Measurements from ENCODE around the gene P2RY8.
"Not testable (repeated sequence)": the region's sequence is repeated elsewhere in the genome, so short reads cannot be mapped to it uniquely, and the experiment has no call there.

The P2RY8 gene

GRCh38 chrX:1527457-1527856 lies 9.5 kb downstream of the P2RY8 start:
- Histone ChIP-seq H3K27ac (no peak overlapping the region), H4K20me1 (peaks cover 16 to 95% (median 89%) of the 10 kb centered on the region in 11 experiments; a peak in 20 of 22 replicates), H3K9me3 (replicated peaks in 1 of 11) (peaks cover 0 to 18% (median 4%) of the 10 kb centered on the region in 11 experiments; a peak in 10 of 22 replicates), H3K36me3 (peaks cover 0 to 89% (median 80%) of the 10 kb centered on the region in 11 experiments; a peak in 19 of 22 replicates), H3K4me3 (no peak overlapping the region), H3K27me3 (no peaks in the 10 kb centered on the region), H3K4me1 (peaks cover 4 to 41% (median 31%) of the 10 kb centered on the region in 10 experiments), H3K9ac (no peak overlapping the region), H3K4me2 (no peak overlapping the region)
- no peak for TF ChIP-seq Cebpa-rat (IDR thresholded peaks at IDR 0.05)

GRCh38 chrX:1526565-1526964 lies 10.4 kb downstream of the P2RY8 start:
- no peak overlapping the region for H3K27ac ChIP-seq
- peaks cover 11 to 44% (median 34%) of the 10 kb centered on the region in 10 experiments for H3K4me1 ChIP-seq
- no peak for TF ChIP-seq Cebpa-rat (IDR thresholded peaks at IDR 0.05)
- no peak overlapping the region for H3K9ac ChIP-seq
- no peak overlapping the region for H3K4me2 ChIP-seq
- no peaks in the 10 kb centered on the region for H3K27me3 ChIP-seq
- H3K36me3 ChIP-seq, result peaks cover 0 to 80% (median 74%) of the 10 kb centered on the region in 11 experiments; a peak in 19 of 22 replicates
- H3K4me3 ChIP-seq, result no peak overlapping the region
- H3K9me3 ChIP-seq (replicated peaks in 1 of 11), result peaks cover 0 to 18% (median 4%) of the 10 kb centered on the region in 11 experiments; a peak in 10 of 22 replicates
- H4K20me1 ChIP-seq, result peaks cover 15 to 94% (median 89%) of the 10 kb centered on the region in 11 experiments; a peak in 20 of 22 replicates

- Histone ChIP-seq H4K20me1 (peaks cover 10 to 94% (median 89%) of the 10 kb centered on the region in 11 experiments; a peak in 20 of 22 replicates), H3K9me3 (replicated peaks in 1 of 11) (peaks cover 0 to 18% (median 4%) of the 10 kb centered on the region in 11 experiments; a peak in 10 of 22 replicates), H3K36me3 (peaks cover 0 to 80% (median 69%) of the 10 kb centered on the region in 11 experiments; a peak in 19 of 22 replicates), H3K4me2 (peak overlapping the region in 1 of 11 experiments; percentile 0; a peak in 1 of 22 replicates), H3K9ac (no peak overlapping the region), H3K27me3 (no peaks in the 10 kb centered on the region), H3K4me1 (peaks cover 19 to 45% (median 36%) of the 10 kb centered on the region in 10 experiments), H3K4me3 (no peak overlapping the region), H3K27ac (no peak overlapping the region)
- TF ChIP-seq Cebpa-rat (IDR thresholded peaks at IDR 0.05), result no peak
These were observed 11.2 kb downstream of the P2RY8 start for GRCh38 chrX:1525583-1526355.

- H3K27me3 ChIP-seq, result no peaks in the 10 kb centered on the region
- peaks cover 21 to 53% (median 44%) of the 10 kb centered on the region in 10 experiments for H3K4me1 ChIP-seq
- peaks cover 0 to 18% (median 4%) of the 10 kb centered on the region in 11 experiments; a peak in 10 of 22 replicates for H3K9me3 ChIP-seq (replicated peaks in 1 of 11)
- peaks cover 0 to 87% (median 75%) of the 10 kb centered on the region in 11 experiments; a peak in 19 of 22 replicates for H3K36me3 ChIP-seq
- H3K27ac ChIP-seq, result no peak overlapping the region
- no peak overlapping the region for H3K9ac ChIP-seq
- H3K4me3 ChIP-seq, result no peak overlapping the region
- no peak for TF ChIP-seq Cebpa-rat (IDR thresholded peaks at IDR 0.05)
- peaks cover 10 to 99% (median 96%) of the 10 kb centered on the region in 11 experiments; a peak in 20 of 22 replicates for H4K20me1 ChIP-seq
- H3K4me2 ChIP-seq, result peak overlapping the region in 3 of 11 experiments; percentile 0 to 8 (median 5); a peak in 2 of 22 replicates
These were observed 12.0 kb downstream of the P2RY8 start for GRCh38 chrX:1524874-1525582.

GRCh38 chrX:1522905-1523304 lies 14.1 kb downstream of the P2RY8 start:
- H3K36me3 ChIP-seq, result peaks cover 0 to 85% (median 76%) of the 10 kb centered on the region in 11 experiments; a peak in 19 of 22 replicates
- H3K4me2 ChIP-seq, result peak overlapping the region; percentile 67 to 96 (median 89)
- H3K4me1 ChIP-seq, result peaks cover 34 to 63% (median 56%) of the 10 kb centered on the region in 10 experiments
- not testable (repeated sequence) for H3K9me3 ChIP-seq (replicated peaks in 1 of 11); H3K27me3 ChIP-seq
- peak overlapping the region in 9 of 11 experiments; percentile 71 to 82 (median 71); a peak in 15 of 22 replicates for H3K27ac ChIP-seq
- H4K20me1 ChIP-seq, result peaks cover 5 to 98% (median 95%) of the 10 kb centered on the region in 11 experiments; a peak in 20 of 22 replicates
- 0 out of 20 replicates have a peak overlapping the region, but pooled peaks of 1 of the 10 experiments have one; percentile 38 for H3K4me3 ChIP-seq
- H3K9ac ChIP-seq, result peak overlapping the region in 3 of 11 experiments; percentile 58 to 69 (median 66); a peak in 4 of 22 replicates

- peaks cover 0 to 84% (median 72%) of the 10 kb centered on the region in 11 experiments; a peak in 17 of 22 replicates for H3K36me3 ChIP-seq
- H3K27me3 ChIP-seq, result no peaks in the 10 kb centered on the region
- TF ChIP-seq Cebpa-rat (IDR thresholded peaks at IDR 0.05), result peak in 4 of 11 experiments; percentile 22 to 55 (median 34); a peak in 5 of 22 replicates
- H3K9me3 ChIP-seq (replicated peaks in 1 of 11), result no peaks in the 10 kb centered on the region; a peak in 3 of 22 replicates
- H3K4me3 ChIP-seq, result peak overlapping the region in 9 of 10 experiments; percentile 9 to 59 (median 44); a peak in 15 of 20 replicates
- peak overlapping the region; percentile 64 to 96 (median 89) for H3K4me2 ChIP-seq
- H4K20me1 ChIP-seq, result peaks cover 5 to 98% (median 94%) of the 10 kb centered on the region in 11 experiments; a peak in 20 of 22 replicates
- peak overlapping the region in 10 of 11 experiments; percentile 13 to 82 (median 71); a peak in 19 of 22 replicates for H3K27ac ChIP-seq
- peaks cover 48 to 76% (median 65%) of the 10 kb centered on the region in 10 experiments for H3K4me1 ChIP-seq
- peak overlapping the region; percentile 12 to 72 (median 61); a peak in 20 of 22 replicates for H3K9ac ChIP-seq
These were observed 15.5 kb downstream of the P2RY8 start for GRCh38 chrX:1521459-1521956.

DNA sequence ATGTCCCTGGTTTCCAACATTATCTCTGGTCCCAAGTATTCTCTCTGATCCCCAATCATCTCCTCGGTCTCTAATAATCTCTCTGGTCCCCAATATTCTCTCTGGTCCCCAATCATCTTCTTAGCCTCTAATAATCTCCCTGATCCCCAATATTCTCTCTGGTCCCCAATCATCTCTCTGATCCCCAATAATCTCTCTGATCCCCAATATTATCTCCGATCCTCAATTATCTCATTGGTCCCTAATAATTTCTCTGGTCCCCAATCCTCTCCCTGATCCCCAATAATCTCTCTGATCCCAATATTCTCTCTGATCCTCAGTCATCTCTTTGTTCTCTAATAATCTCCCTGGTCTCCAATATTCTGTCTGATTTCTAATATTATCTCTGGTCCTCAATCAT lies 16.6 kb downstream of the P2RY8 start:
- H3K4me2 ChIP-seq, result peak overlapping the region in 10 of 11 experiments; percentile 64 to 96 (median 86); a peak in 18 of 22 replicates

More for the DNA sequence above, 16.6 kb downstream of the P2RY8 start:
- no peaks in the 10 kb centered on the region for H3K27me3 ChIP-seq
- H3K36me3 ChIP-seq, result peaks cover 0 to 81% (median 70%) of the 10 kb centered on the region in 11 experiments; a peak in 17 of 22 replicates
- H3K27ac ChIP-seq, result peak overlapping the region in 9 of 11 experiments; percentile 70 to 82 (median 71); a peak in 17 of 22 replicates
- peaks cover 50 to 85% (median 66%) of the 10 kb centered on the region in 10 experiments for H3K4me1 ChIP-seq
- no peak overlapping the region; a peak in 1 of 20 replicates for H3K4me3 ChIP-seq
- H3K9ac ChIP-seq, result peak overlapping the region in 1 of 11 experiments; percentile 58; a peak in 1 of 22 replicates
- H3K9me3 ChIP-seq (replicated peaks in 1 of 11), result peaks cover 0 to 3% (median 0%) of the 10 kb centered on the region in 11 experiments; a peak in 5 of 22 replicates
- H4K20me1 ChIP-seq, result peaks cover 3 to 95% (median 92%) of the 10 kb centered on the region in 11 experiments; a peak in 20 of 22 replicates
- no peak for TF ChIP-seq Cebpa-rat (IDR thresholded peaks at IDR 0.05)

All from BLaER1 treated with 17β-estradiol and CSF1 and Interleukin-3, amounts not matched to agents 10 nM and 100 nM (cell line).